Cardiac muscle cell (in vitro differentiated cells and primary cell): ENCODE data around the gene ISYNA1. TPM values are rescaled to one million over a fixed set of nuclear protein-coding genes. Genes with fewer than 3 reads are reported as not detected.

Source experiments
- DNase-seq, 2 donors: peaks; one replicate each; pipeline versions ENCODE4 v3.0.0 to v3.0.0-alpha.2; 2010 to 2017; ENCODE audit warnings: low read depth in 1 of 2, low spot score in 1 of 2
- H3K27ac ChIP-seq: fragments of 200-600 bp; sonication (generic); 2 replicates; pipeline ENCODE4 v1.5.1; 2016
- H3K27me3 ChIP-seq: fragments of 200-600 bp; sonication (generic); 2 replicates; pipeline ENCODE4 v1.6.0; 2016; ENCODE audit warnings: control low read depth
- H3K36me3 ChIP-seq: fragments of 200-600 bp; sonication (generic); 2 replicates; pipeline ENCODE4 v1.5.1; 2016; ENCODE audit warnings: control low read depth
- H3K4me1 ChIP-seq: fragments of 200-600 bp; sonication (generic); 2 replicates; pipeline ENCODE4 v1.8.1; 2017; ENCODE audit warnings: low read depth, mild to moderate bottlenecking, mixed run types
- H3K4me3 ChIP-seq: fragments of 200-600 bp; sonication (generic); 2 replicates; pipeline ENCODE4 v1.5.1; 2016; ENCODE audit warnings: mild to moderate bottlenecking
- H3K9me3 ChIP-seq: fragments of 200-600 bp; sonication (generic); 2 replicates; pipeline ENCODE4 v1.5.1; 2017; ENCODE audit warnings: low read depth, mild to moderate bottlenecking, control low read depth
- polyA plus RNA-seq: library from polyadenylated mRNA; unstranded; fragments of >200 nt; fragmentation: Nextera tagmentation; extraction: Ambion mirVana; gene quantifications from 2 replicates; pipeline ENCODE4 v1.2.1, GENCODE V29; 2016
- total RNA-seq: library from RNA; depleted of rRNA; stranded (reverse); fragments of >200 nt; gene quantifications from 2 replicates; pipeline ENCODE4 v1.2.3, GENCODE V29; 2016
- TF ChIP-seq, protein P1 (sequence below): IDR thresholded peaks from 2 replicates; pipeline ENCODE4 v1.5.1; 2012; ENCODE audit warnings: low read depth, mild to moderate bottlenecking, low read length

ISYNA1 gene
- total and polyA plus RNA-seq, 2 experiments from 2014 or later: 298 to 370 TPM

DNA sequence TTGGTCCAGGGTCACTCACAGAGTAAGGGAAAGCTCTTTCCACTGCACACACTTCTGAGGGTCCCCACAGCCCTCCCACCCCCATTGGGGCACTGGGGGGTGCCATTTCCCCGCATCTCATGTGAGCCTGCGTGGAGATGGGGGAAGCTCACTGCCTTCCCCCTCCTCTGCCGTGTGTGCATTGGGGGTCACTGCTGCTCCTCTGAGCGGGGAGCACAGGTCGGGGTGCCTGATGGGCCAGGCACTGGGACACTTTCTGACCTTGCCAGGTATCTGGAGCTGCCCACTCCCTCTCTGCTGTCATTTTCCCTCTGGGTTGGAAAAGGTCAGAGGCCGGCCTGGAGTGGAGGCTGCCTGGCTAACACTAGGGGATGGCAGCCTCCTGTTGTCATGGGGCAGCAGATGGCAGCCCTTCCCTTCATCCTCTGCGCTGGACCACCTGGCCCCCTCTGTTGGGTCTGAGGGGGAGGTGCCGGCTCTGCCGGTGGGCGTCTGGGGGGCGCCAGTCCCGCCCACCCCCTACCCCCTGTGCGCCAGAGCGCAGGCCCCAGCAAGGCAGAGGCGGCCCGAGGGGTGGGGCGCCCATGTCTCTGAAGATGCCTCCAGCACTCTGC, 9.7 kb downstream of the ISYNA1 start:
- DNase-seq: no peak
- Histone ChIP-seq H3K4me1 (peaks cover 41% of the 10 kb centered on the region), H3K9me3 (no peaks in the 10 kb centered on the region), H3K27ac (no peak overlapping the region), H3K4me3 (peak overlapping the region; percentile 52), H3K27me3 (no peaks in the 10 kb centered on the region), H3K36me3 (no peaks in the 10 kb centered on the region)
- TF ChIP-seq, protein P1, sequence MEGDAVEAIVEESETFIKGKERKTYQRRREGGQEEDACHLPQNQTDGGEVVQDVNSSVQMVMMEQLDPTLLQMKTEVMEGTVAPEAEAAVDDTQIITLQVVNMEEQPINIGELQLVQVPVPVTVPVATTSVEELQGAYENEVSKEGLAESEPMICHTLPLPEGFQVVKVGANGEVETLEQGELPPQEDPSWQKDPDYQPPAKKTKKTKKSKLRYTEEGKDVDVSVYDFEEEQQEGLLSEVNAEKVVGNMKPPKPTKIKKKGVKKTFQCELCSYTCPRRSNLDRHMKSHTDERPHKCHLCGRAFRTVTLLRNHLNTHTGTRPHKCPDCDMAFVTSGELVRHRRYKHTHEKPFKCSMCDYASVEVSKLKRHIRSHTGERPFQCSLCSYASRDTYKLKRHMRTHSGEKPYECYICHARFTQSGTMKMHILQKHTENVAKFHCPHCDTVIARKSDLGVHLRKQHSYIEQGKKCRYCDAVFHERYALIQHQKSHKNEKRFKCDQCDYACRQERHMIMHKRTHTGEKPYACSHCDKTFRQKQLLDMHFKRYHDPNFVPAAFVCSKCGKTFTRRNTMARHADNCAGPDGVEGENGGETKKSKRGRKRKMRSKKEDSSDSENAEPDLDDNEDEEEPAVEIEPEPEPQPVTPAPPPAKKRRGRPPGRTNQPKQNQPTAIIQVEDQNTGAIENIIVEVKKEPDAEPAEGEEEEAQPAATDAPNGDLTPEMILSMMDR: no peak

DNA sequence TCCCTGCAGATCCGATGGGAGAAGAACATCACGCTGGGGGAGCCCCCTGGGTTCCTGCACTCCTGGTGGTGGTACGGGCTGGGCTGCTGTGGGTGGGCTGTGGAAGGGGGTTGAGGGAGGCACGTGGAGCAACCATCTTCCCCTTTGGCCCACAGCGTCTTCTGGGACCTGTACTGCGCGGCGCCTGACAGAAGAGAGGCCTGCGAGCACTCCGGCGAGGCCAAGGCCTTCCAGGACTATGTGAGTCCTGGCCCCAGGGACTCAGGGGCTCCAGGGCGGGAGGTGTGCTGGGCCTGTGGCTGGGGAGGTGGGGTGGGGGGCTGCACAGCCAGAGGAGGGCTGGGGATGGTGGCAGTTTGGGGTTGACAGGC, 10.2 kb downstream of the ISYNA1 start:
- no peak overlapping the region for H3K4me3 ChIP-seq
- DNase-seq: no peak
- no peaks in the 10 kb centered on the region for H3K27me3 ChIP-seq
- H3K27ac ChIP-seq: no peak overlapping the region
- peaks cover 35% of the 10 kb centered on the region for H3K4me1 ChIP-seq
- no peaks in the 10 kb centered on the region for H3K36me3 ChIP-seq
- no peaks in the 10 kb centered on the region for H3K9me3 ChIP-seq
- TF ChIP-seq, protein P1: no peak

DNA sequence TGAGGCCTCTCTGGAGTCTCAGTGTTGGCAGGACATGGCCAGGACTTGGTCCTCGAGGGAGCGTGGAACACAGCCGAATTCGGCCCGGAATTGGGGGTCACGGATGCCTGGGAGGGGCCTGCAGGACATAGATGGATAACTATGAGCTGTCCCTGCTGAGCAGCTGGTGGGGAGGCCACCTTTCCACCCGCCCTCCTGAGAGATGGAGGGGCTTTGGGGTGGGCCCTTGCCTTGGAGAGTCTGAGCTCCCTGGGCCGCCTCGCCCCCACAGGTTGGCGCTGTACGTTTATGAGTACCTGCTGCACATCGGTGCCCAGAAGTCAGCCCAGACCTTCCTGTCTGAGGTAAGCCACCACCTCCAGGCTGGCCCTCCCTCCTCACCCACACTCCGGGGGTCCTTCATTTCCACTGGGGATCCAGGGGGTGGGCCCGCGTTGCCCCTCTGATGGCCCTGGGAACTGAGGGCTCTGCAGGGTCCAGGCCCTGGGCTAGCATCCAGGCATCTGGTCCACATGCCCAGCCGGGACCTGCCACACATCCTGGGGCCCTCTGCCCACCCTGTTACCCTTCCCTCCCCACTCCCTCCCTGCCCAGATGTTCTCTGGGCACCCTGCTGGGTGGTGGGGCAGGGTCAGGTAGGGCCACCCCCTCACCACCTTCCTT, 10.7 kb downstream of the ISYNA1 start:
- TF ChIP-seq, protein P1: no peak
- no peak for DNase-seq
- no peak overlapping the region for H3K27ac ChIP-seq
- no peaks in the 10 kb centered on the region for H3K27me3 ChIP-seq
- peaks cover 34% of the 10 kb centered on the region for H3K4me1 ChIP-seq
- no peaks in the 10 kb centered on the region for H3K9me3 ChIP-seq
- no peaks in the 10 kb centered on the region for H3K36me3 ChIP-seq
- no peak overlapping the region for H3K4me3 ChIP-seq

DNA sequence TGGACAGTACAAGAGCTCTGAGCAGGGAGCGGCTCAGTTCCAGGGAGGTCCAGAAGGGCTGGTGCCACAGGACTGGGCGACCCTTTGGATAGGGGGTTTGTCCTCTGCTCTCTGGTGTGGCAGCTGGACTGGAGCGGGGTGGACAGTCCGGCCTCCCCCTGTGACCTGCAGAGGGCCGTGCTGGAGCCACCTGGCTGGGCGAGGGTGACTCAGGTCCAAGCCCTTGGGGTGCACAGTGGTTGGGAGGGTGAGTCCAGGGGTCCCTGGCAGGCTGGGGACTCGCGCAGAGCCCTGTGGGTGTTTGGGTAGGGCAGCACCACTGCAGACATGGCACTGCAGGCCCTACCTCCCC, 11.5 kb downstream of the ISYNA1 start:
- Histone ChIP-seq H3K9me3 (no peaks in the 10 kb centered on the region), H3K4me3 (no peak overlapping the region), H3K4me1 (peaks cover 34% of the 10 kb centered on the region), H3K27me3 (no peaks in the 10 kb centered on the region), H3K36me3 (no peaks in the 10 kb centered on the region), H3K27ac (peak overlapping the region; percentile 73)
- TF ChIP-seq, protein P1: no peak
- no peak for DNase-seq

DNA sequence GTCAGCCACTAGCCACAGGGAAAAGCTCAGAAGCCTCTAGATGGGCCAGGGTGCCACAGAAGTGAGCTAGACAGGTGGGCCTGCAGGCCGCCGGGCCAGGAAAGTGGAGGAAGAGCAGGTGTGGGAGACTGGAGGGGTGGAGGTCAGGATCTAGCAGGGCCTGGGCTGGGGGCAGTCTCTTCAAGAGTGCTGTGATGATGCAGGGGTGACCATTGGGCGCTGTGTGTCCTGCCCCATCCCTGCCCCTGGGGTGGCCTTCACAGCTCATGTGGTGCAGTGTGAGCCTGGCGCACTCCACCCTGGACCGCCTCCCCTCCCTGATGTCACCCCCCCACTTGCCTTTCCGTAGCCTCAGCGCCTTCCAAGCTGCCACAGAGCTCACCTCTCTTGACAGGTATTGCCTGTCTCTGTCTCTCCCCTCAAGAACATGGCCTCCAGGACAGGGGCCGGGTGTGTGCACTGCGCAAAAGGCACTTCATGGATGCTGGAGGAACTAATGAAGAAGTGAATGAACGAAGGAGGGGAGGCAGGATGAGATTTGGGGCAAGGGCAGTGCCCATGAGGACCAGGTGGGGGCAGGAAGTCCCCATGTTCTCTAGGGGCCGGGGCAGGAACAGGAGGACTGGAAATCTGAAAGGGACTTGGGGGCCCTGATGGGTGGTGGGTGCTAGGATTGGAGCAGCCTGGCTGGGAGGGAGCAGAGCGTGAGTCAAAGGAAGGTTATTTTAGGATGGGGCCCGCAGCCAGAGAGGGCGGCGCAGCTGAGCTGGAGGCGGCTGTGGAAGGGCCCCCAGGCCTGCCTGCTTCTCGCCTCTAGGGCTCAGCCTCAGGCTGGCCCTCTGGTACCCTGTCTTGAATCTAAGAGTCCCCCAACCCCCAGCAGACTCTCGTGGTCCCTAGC, 12.2 kb downstream of the ISYNA1 start:
- TF ChIP-seq, protein P1: no peak
- no peaks in the 10 kb centered on the region for H3K27me3 ChIP-seq
- peak in 1 of 2 donors; percentile 72 for DNase-seq
- H3K4me3 ChIP-seq: no peak overlapping the region
- H3K4me1 ChIP-seq: peaks cover 33% of the 10 kb centered on the region
- H3K9me3 ChIP-seq: no peaks in the 10 kb centered on the region
- peak overlapping the region; percentile 73 for H3K27ac ChIP-seq
- no peaks in the 10 kb centered on the region for H3K36me3 ChIP-seq
